Measurements from ENCODE around the gene PAX1. TPM values are rescaled to one million over a fixed set of nuclear protein-coding genes. Genes with fewer than 3 reads are reported as not detected.

Gene PAX1
- not detected for total RNA-seq
- long read RNA-seq = 0 reads

DNA sequence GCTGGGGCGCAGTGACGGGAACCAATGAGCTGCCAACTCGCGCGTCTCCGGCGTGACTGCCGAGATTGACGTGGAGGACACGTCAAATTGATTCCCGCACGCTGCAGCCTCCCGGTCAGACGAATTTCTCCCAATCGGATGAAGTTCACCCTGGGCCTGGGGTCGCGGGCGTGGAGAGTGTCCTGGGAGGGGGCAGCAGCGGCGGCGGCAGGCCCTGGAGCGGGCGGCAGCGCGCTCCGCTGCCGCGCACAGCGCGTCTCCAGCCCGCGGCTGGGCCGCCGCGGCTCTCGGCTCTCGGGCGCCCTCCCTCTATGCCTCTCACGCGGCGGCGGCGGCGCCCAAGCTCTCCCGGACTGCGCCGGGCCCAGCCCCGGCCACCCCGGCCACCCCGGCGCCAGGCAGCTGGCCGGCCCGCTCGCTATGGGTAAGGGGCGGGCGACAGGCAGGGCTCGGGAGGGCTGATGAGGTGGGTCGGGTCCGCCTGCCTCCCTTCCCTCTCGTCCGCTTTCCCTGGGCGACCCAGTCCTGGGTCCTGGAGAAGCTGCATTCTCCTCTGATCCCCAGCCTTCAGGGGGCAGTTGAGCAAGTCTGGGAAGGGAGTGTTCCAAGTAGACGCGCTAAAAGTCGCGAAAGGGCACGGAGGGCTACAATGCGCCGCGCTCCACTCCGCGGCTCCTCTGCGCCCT lies at the start of gene PAX1:
Gene PAX1, plus strand, starts transcription at position 90 of the 686 bp plus-strand sequence. Its CDS starts 49 bp downstream, at position 139.
- no peak for DNase-seq
- intact Hi-C loops (cut with DNase I) = no loop called here
- no peak for ATAC-seq (ENCODE audit: poor library complexity)

- intact Hi-C loops (cut with DNase I) = no loop called here
Observed at GRCh38 chr20:21656308-21657067, 49.0 kb upstream of the PAX1 start.

DNA sequence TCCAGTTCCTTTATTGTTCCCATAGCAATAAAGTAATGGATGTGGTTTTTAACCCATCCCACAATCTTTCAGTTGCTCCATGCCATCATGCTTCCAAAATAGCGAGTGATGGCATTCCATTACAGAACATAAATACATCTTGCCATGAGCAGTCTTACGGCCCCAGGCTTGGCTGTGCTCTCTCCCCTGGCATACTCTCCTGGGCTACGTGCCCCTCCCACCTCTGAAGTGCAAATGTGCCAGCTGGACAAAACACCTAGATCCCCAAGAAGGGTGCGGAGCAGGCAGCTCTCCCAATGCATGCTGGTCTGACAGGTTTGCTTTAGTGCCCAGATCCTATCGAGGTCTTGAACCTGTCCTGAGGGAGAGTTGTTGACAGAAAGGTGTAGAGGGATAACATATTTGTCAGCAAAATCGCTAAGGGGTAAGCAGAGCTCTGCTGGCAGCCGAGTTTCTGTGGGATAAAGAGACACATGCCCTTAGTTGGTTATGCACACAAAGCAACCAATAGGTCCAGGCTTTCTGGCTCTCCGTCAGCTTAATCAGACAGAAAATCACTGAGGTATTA lies 43.9 kb upstream of the PAX1 start:
- intact Hi-C loops (cut with DNase I) = no loop called here
- DNase-seq (no peak), ATAC-seq (ENCODE audit: poor library complexity) (no peak)

More at GRCh38 chr20:21656308-21657067, 49.0 kb upstream of the PAX1 start:
- ATAC-seq (ENCODE audit: poor library complexity) (no peak), DNase-seq (no peak)

DNA sequence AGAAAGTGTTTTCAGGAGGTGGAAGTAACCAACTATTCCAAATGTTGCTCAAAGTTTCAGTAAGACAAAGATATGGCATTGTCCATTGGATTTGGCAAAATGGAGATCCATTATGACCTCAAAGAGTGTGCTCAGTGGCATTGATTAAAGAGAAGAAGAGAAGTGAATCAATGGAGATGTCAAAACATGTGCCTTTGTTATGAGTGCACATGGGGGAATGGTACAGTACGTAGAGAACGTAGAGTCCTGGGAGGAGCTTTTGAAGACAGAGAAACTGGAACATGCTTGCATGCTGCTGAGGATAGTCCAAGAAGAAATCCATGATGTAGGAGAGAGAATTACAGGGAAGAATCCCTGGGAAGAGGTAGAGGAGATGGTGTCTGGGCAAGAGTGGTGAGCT lies 42.0 kb upstream of the PAX1 start:
- intact Hi-C loops (cut with DNase I) = no loop called here
- ATAC-seq (ENCODE audit: poor library complexity) (no peak), DNase-seq (no peak)

- intact Hi-C loops (cut with DNase I) = no loop called here
- no peak for DNase-seq
- ATAC-seq (ENCODE audit: poor library complexity) = no peak
Observed at GRCh38 chr20:21665687-21666446, 39.6 kb upstream of the PAX1 start.

GRCh38 chr20:21670126-21670525 lies 35.3 kb upstream of the PAX1 start:
- no peak for DNase-seq
- no peak for ATAC-seq (ENCODE audit: poor library complexity)
- intact Hi-C loops (cut with DNase I) = no loop called here

DNA sequence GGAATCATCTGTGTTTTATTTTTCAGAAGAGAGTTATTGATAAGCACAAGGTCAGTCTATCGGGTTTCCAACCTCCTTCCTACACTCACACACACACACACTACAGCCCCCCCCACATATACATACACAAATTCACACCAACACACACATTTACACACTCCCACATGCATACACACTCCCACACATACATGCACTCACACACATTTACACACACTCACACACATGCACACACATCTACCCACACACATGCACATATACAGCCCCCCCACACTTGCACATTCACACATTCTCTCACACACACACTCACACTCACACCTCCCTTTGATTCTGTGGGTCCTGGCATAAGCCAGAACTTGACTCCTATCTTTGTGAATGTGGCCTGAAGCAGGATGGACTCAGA lies 34.5 kb upstream of the PAX1 start:
- DNase-seq (no peak), ATAC-seq (ENCODE audit: poor library complexity) (no peak)
- intact Hi-C loops (cut with DNase I) = no loop called here

DNA sequence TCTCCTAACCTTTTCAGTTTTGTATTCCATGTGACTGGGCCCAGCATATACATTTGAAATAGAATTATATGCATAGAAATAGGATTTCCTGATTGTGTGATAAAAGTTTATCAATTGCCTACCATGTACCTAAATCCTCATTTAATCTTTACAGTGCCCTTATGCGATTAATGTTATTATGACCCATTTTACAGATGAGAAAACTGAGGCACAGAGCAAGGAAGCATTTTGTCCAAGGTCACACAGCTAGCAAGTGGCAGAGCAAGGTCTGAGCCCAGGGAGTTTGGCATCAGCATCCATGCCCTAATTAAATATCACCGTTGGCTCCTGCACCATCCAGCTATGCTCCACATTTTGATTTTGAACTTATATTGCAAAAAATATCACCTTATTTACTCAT lies 28.2 kb upstream of the PAX1 start:
- ATAC-seq (ENCODE audit: poor library complexity) = no peak
- intact Hi-C loops (cut with DNase I) = no loop called here

GRCh38 chr20:21677781-21678180 lies 27.7 kb upstream of the PAX1 start:
- intact Hi-C loops (cut with DNase I) = no loop called here
- ATAC-seq (ENCODE audit: poor library complexity) = no peak
- DNase-seq = no peak

More for the DNA sequence above, 28.2 kb upstream of the PAX1 start:
- DNase-seq = no peak

DNA sequence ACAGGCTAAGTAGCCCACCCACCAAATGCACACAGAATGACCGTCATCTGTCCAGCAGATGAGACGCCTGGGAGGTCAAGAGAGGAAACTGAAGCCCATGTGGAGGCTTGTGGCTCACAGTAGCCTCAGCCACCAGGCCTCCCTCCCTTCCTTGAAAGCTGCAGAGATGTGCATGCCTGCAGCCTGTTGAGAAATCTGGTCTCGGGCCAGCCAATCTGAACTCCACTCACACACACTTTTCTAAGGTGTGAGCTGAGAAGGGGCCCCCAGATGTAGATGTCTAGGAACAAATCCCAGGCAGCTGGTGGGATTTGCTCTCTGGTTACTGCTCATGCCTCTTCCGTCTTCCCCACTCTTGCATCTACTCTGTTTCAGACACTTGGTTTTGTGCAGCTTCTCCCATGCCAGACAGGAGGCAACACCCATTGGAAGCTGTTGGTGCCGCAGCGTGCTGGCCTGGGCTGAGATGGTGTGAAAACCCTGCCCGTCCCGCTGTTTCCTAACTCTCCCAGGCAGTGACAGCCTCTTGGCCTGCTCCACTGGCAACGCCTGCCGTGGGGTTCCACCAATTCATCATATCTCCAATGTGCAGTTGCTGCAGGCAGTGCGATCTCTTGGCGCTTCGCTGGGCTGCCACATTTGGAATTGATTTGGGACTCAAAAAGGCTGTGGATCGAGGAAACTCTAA lies 24.1 kb upstream of the PAX1 start:
- DNase-seq = no peak
- intact Hi-C loops (cut with DNase I) = no loop called here
- ATAC-seq (ENCODE audit: poor library complexity) = no peak

DNA sequence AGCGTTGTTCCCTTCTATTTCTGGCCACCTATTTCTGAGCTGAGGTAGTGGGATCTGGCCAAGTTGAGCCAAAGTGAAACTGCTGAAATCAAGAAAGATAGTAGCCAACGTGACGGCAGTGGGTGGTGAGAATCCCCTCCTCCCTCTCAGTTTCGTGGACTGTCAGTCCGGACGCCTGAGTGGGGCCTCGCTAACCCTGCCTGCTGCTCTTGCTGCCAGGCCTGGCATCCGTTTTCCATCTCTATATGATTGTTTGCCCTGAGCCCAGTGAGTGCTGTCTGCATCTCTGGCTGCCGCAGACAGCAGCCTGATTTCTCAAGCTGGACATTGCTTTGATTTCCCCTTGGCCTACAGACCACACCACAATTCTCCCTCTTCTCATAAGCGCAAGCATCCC lies 23.5 kb upstream of the PAX1 start:
- intact Hi-C loops (cut with DNase I) = no loop called here
- no peak for ATAC-seq (ENCODE audit: poor library complexity)
- DNase-seq = no peak

- ATAC-seq (ENCODE audit: poor library complexity) (no peak), DNase-seq (no peak)
- intact Hi-C loops (cut with DNase I) = no loop called here
Observed at GRCh38 chr20:21682521-21682954, 22.9 kb upstream of the PAX1 start.

- intact Hi-C loops (cut with DNase I) = no loop called here
- DNase-seq = no peak
- ATAC-seq (ENCODE audit: poor library complexity) = no peak
Observed at GRCh38 chr20:21684671-21685070, 20.8 kb upstream of the PAX1 start.

DNA sequence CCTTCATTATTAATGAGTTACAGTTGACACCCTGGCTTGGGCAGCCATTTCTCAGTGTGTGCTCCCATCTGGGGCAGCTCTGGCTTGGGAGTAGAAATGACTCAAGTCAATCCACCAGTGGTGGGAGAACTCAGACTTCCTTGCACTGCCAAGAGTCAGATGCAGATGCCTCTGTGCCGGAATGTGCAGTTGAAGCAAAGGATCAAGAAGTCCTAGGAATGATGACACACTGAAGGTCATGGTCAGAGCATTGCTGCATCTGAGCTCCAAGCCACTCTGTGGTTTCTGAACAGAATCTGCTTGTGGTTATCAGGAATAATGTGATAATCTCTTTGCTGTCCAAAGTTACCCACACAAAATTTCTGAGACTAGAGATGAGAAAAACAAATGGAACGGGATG lies 19.5 kb upstream of the PAX1 start:
- no peak for DNase-seq
- intact Hi-C loops (cut with DNase I) = no loop called here
- no peak for ATAC-seq (ENCODE audit: poor library complexity)

- ATAC-seq (ENCODE audit: poor library complexity) (no peak), DNase-seq (no peak)
- intact Hi-C loops (cut with DNase I) = no loop called here
Observed at GRCh38 chr20:21693322-21693721, 12.1 kb upstream of the PAX1 start.

GRCh38 chr20:21698494-21699215 lies 6.8 kb upstream of the PAX1 start:
- no peak for DNase-seq
- ATAC-seq (ENCODE audit: poor library complexity) = no peak
- intact Hi-C loops (cut with DNase I) = no loop called here

DNA sequence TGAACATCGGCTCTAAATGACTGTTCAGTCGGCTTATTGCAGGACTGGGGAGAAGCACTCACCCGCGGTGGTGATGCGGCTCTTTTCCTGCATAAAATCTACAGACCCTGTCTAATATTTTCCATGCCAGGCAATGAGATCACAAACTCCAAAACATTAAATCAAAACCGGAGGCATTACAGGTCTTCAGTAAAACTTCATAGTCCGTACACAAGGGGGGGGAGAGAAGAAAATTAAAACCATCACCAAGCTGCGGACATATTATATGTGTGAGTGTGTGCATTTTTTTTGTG lies 6.3 kb upstream of the PAX1 start:
- intact Hi-C loops (cut with DNase I) = no loop called here
- no peak for ATAC-seq (ENCODE audit: poor library complexity)

GRCh38 chr20:21701171-21701876 lies 4.1 kb upstream of the PAX1 start:
- intact Hi-C loops (cut with DNase I) = no loop called here

More for the DNA sequence above, 6.3 kb upstream of the PAX1 start:
- no peak for DNase-seq

More at GRCh38 chr20:21701171-21701876, 4.1 kb upstream of the PAX1 start:
- DNase-seq (no peak), ATAC-seq (ENCODE audit: poor library complexity) (no peak)
